SK-N-SH (cell line): ENCODE results near the gene CADM2. TPM values are rescaled to one million over a fixed set of nuclear protein-coding genes. Genes with fewer than 3 reads are reported as not detected.

Experiments
- CTCF ChIA-PET: fragments of 300-600, 350-600 bp; formaldehyde crosslinking; extraction: SDS; loops from one replicate; lab custom pipeline; 2021; lab: Yijun Ruan, JAX
- POLR2A ChIA-PET: fragments of 350-600 bp; sonication (Branson Sonifier 250); formaldehyde crosslinking; extraction: SDS; loops from one replicate; lab custom pipeline; 2020; ENCODE audit warnings: antibody characterized with exemption, inconsistent platforms; lab: Yijun Ruan, JAX
- DNase-seq: peaks from one replicate; pipeline ENCODE4 v3.0.0; 2012
- H2AFZ ChIP-seq: fragments of 200-600 bp; sonication (generic); 2 replicates; pipeline ENCODE4 v1.8.1; 2016; ENCODE audit warnings: antibody characterized with exemption, mild to moderate bottlenecking, low read depth
- H3F3A ChIP-seq: fragments of 200-600 bp; sonication (generic); replicated peaks from 2 replicates; pipeline ENCODE3; 2016; ENCODE audit warnings: antibody characterized with exemption, mild to moderate bottlenecking; ENCODE audit not compliant: insufficient read depth
- H3K27ac ChIP-seq, 2 experiments: fragments of 200-500 bp in 1 of 2; fragments of 200-600 bp in 1 of 2; sonication (Bioruptor generic) in 1 of 2; sonication (generic), shearing (Covaris generic) in 1 of 2; 2 replicates each; pipeline versions ENCODE4 v1.5.1 to v1.6.1; 2014 to 2016; ENCODE audit warnings: low read depth in 2 of 2, inconsistent platforms in 1 of 2, low read length in 1 of 2, mild to moderate bottlenecking in 1 of 2, mixed read lengths in 1 of 2
- H3K27me3 ChIP-seq: fragments of 200-600 bp; sonication (generic), shearing (Covaris generic); 2 replicates; pipeline ENCODE4 v1.6.1; 2016; ENCODE audit warnings: mixed run types; ENCODE audit not compliant: insufficient read depth
- H3K36me3 ChIP-seq, 2 experiments: fragments of 200-500 bp in 1 of 2; fragments of 200-600 bp in 1 of 2; sonication (Bioruptor generic) in 1 of 2; sonication (generic) in 1 of 2; replicated peaks in 1 of 2; 2 replicates each; pipeline versions ENCODE3 to v1.5.1; 2014 to 2016; ENCODE audit warnings: low read length in 1 of 2, mild to moderate bottlenecking in 1 of 2; ENCODE audit not compliant: insufficient read depth in 2 of 2, control insufficient read depth in 1 of 2
- H3K4me1 ChIP-seq, 2 experiments: fragments of 200-500 bp in 1 of 2; fragments of 200-600 bp in 1 of 2; sonication (Bioruptor generic) in 1 of 2; sonication (generic), shearing (Covaris generic) in 1 of 2; 2 replicates each; pipeline versions ENCODE4 v1.5.1 to v1.6.1; 2014 to 2016; ENCODE audit warnings: low read depth in 1 of 2, low read length in 1 of 2, mixed run types in 1 of 2; ENCODE audit not compliant: insufficient read depth in 2 of 2, control insufficient read depth in 1 of 2
- H3K4me2 ChIP-seq: fragments of 200-600 bp; sonication (generic), shearing (Covaris generic); 2 replicates; pipeline ENCODE4 v1.6.1; 2017; ENCODE audit warnings: mixed run types
- H3K4me3 ChIP-seq, 2 experiments: fragments of 200-500 bp in 1 of 2; fragments of 200-600 bp in 1 of 2; sonication (Bioruptor generic) in 1 of 2; sonication (generic), shearing (Covaris generic) in 1 of 2; 2 replicates each; pipeline versions ENCODE4 v1.5.1 to v1.8.1; 2014 to 2016; ENCODE audit warnings: low read depth in 2 of 2, inconsistent platforms in 1 of 2, low read length in 1 of 2, mild to moderate bottlenecking in 1 of 2, mixed read lengths in 1 of 2, moderate library complexity in 1 of 2
- H3K79me2 ChIP-seq: fragments of 200-600 bp; sonication (generic); 2 replicates; pipeline ENCODE4 v1.8.1; 2017; ENCODE audit warnings: mild to moderate bottlenecking; ENCODE audit not compliant: insufficient read depth
- H3K9ac ChIP-seq: fragments of 200-600 bp; sonication (generic); 2 replicates; pipeline ENCODE4 v1.6.1; 2017; ENCODE audit warnings: mixed run types
- H3K9me2 ChIP-seq: fragments of 200-600 bp; sonication (generic); 2 replicates; pipeline ENCODE4 v1.6.1; 2017; ENCODE audit warnings: mixed run types
- H3K9me3 ChIP-seq: fragments of 200-600 bp; sonication (generic); 2 replicates; pipeline ENCODE4 v1.6.1; 2017; ENCODE audit warnings: mixed run types, mild to moderate bottlenecking, moderate library complexity
- H4K20me1 ChIP-seq: fragments of 200-600 bp; sonication (generic); 2 replicates; pipeline ENCODE4 v1.6.1; 2017; ENCODE audit warnings: mild to moderate bottlenecking, mixed run types; ENCODE audit not compliant: insufficient read depth
- EP300 ChIP-seq, 2 experiments: IDR thresholded peaks; 2 replicates each; pipeline versions ENCODE4 v1.4.0 to v1.6.1; 2012; ENCODE audit warnings: borderline replicate concordance in 1 of 2, low read depth in 1 of 2, low read length in 1 of 2
- EZH2phosphoT487 ChIP-seq: fragments of 200-600 bp; sonication (generic); IDR thresholded peaks from 2 replicates; pipeline ENCODE4 v1.6.1; 2017; ENCODE audit warnings: low read depth, mixed run types, mild to moderate bottlenecking, antibody characterized with exemption, moderate library complexity, borderline replicate concordance
- FOSL2 ChIP-seq: IDR thresholded peaks from 2 replicates; pipeline ENCODE4 v1.4.0; 2012; ENCODE audit warnings: low read depth, mild to moderate bottlenecking, moderate library complexity, borderline replicate concordance
- FOXJ3 ChIP-seq: sonication (generic); formaldehyde crosslinking; IDR thresholded peaks from 2 replicates; pipeline ENCODE4 v1.5.1; 2020; ENCODE audit warnings: mild to moderate bottlenecking, missing genetic modification reagents
- FOXM1 ChIP-seq: IDR thresholded peaks from 2 replicates; pipeline ENCODE4 v1.4.0; 2012; ENCODE audit warnings: low read depth, mild to moderate bottlenecking
- GABPA ChIP-seq: IDR thresholded peaks from 2 replicates; pipeline ENCODE4 v1.4.0; 2012; ENCODE audit warnings: low read depth, mild to moderate bottlenecking
- GATA2 ChIP-seq: sonication (generic); formaldehyde crosslinking; IDR thresholded peaks from 2 replicates; pipeline ENCODE4 v1.5.0; 2020; ENCODE audit warnings: mild to moderate bottlenecking, missing genetic modification reagents
- POLR2AphosphoS5 ChIP-seq: IDR thresholded peaks from 2 replicates; pipeline ENCODE4 v1.6.1; 2012; ENCODE audit warnings: low read depth, low read length
- RCOR1 ChIP-seq: fragments of 150-350 bp; IDR thresholded peaks from 2 replicates; pipeline ENCODE4 v1.6.1; 2017; ENCODE audit warnings: antibody characterized with exemption, low read length
- RFX5 ChIP-seq: IDR thresholded peaks from 2 replicates; pipeline ENCODE4 v1.6.1; 2012; ENCODE audit warnings: mild to moderate bottlenecking, improper control_type of control experiment, low read length
- RXRA ChIP-seq: IDR thresholded peaks from 2 replicates; pipeline ENCODE4 v1.4.0; 2012; ENCODE audit warnings: low read depth, mild to moderate bottlenecking, borderline replicate concordance
- TAF1 ChIP-seq: IDR thresholded peaks from 2 replicates; pipeline ENCODE4 v1.6.1; 2012; ENCODE audit warnings: low read depth, mild to moderate bottlenecking, low read length, moderate library complexity, borderline replicate concordance
- TCF12 ChIP-seq: IDR thresholded peaks from 2 replicates; pipeline ENCODE4 v1.4.0; 2012
- TEAD4 ChIP-seq: IDR thresholded peaks from 2 replicates; pipeline ENCODE4 v1.4.0; 2012; ENCODE audit warnings: mild to moderate bottlenecking, borderline replicate concordance; ENCODE audit not compliant: insufficient read depth
- YY1 ChIP-seq: IDR thresholded peaks from 2 replicates; pipeline ENCODE4 v1.4.0; 2012; ENCODE audit warnings: low read depth, mild to moderate bottlenecking
- WGBS: methylation state at CpG from one replicate; pipeline ENCODE4 v1.1.6; 2017; ENCODE audit warnings: low lambda C conversion rate; 5-methylcytosine and 5-hydroxymethylcytosine counted together
- polyA plus RNA-seq, 3 experiments: library from polyadenylated mRNA; depleted of rRNA; stranded (reverse); fragments of >200 nt; gene quantifications; 2 replicates each; pipeline ENCODE4 v1.2.3, GENCODE V29; 2012
- TF ChIP-seq, protein P1 (sequence below): IDR thresholded peaks from 2 replicates; pipeline ENCODE4 v1.4.0; 2012; ENCODE audit warnings: low read depth
- TF ChIP-seq, protein P2 (sequence below): fragments of 150-350 bp; IDR thresholded peaks from 2 replicates; pipeline ENCODE4 v1.6.1; 2016; ENCODE audit warnings: mild to moderate bottlenecking, low read depth, low read length
- TF ChIP-seq, protein P3 (sequence below): fragments of 200-600 bp; sonication (generic); IDR thresholded peaks from 2 replicates; pipeline ENCODE4 v1.6.1; 2017; ENCODE audit warnings: antibody characterized with exemption, mild to moderate bottlenecking, moderate library complexity
- TF ChIP-seq, protein P4 (sequence below): IDR thresholded peaks from 2 replicates; pipeline ENCODE4; 2012

The CADM2 gene
- polyA plus RNA-seq, 1 of the 3 experiments (the other 2 are of a cell fraction) = 0.46 TPM

DNA sequence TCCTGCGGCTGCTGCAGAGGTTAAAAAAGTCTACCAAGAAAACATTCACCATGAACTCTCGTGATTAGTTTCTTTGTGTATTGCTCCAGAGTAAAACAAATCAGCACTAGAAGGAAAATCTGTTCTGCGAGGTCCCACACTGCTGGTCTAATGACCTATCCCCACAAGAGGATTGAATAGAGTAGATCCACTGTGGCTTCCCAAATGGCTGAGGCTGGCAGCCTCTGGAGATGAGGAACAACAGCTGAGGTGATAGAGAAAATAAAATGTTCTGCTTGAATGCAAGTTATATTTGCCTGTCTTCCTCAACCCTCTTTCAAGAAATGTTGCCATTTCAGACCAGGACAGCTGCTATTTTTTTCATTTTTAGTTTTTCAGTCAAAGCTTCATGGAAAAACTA lies 883.3 kb downstream of the CADM2 start:
- no peak overlapping the region for H2AFZ ChIP-seq
- H3K9me3 ChIP-seq = no peaks in the 10 kb centered on the region
- no peak overlapping the region for H3K9ac ChIP-seq
- H3K4me3 ChIP-seq = no peak overlapping the region
- H4K20me1 ChIP-seq = no peaks in the 10 kb centered on the region
- no peak overlapping the region for H3K27ac ChIP-seq
- no peaks in the 10 kb centered on the region for H3F3A ChIP-seq
- TF ChIP-seq GABPA (no peak), RFX5 (no peak), FOXJ3 (CRISPR knock-in tag) (no peak), EP300 (IDR thresholded peaks at IDR 0.05; ENCODE audit: borderline replicate concordance in 1 of 2, low read depth in 1 of 2, low read length in 1 of 2) (no peak), RCOR1 (no peak), TEAD4 (no peak), GATA2 (CRISPR knock-in tag) (no peak), RXRA (no peak), FOSL2 (no peak), EZH2phosphoT487 (no peak)
- TF ChIP-seq, protein P1, sequence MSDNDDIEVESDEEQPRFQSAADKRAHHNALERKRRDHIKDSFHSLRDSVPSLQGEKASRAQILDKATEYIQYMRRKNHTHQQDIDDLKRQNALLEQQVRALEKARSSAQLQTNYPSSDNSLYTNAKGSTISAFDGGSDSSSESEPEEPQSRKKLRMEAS = no peak
- TF ChIP-seq, protein P2, sequence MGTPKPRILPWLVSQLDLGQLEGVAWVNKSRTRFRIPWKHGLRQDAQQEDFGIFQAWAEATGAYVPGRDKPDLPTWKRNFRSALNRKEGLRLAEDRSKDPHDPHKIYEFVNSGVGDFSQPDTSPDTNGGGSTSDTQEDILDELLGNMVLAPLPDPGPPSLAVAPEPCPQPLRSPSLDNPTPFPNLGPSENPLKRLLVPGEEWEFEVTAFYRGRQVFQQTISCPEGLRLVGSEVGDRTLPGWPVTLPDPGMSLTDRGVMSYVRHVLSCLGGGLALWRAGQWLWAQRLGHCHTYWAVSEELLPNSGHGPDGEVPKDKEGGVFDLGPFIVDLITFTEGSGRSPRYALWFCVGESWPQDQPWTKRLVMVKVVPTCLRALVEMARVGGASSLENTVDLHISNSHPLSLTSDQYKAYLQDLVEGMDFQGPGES = no peak
- TF ChIP-seq, protein P3, sequence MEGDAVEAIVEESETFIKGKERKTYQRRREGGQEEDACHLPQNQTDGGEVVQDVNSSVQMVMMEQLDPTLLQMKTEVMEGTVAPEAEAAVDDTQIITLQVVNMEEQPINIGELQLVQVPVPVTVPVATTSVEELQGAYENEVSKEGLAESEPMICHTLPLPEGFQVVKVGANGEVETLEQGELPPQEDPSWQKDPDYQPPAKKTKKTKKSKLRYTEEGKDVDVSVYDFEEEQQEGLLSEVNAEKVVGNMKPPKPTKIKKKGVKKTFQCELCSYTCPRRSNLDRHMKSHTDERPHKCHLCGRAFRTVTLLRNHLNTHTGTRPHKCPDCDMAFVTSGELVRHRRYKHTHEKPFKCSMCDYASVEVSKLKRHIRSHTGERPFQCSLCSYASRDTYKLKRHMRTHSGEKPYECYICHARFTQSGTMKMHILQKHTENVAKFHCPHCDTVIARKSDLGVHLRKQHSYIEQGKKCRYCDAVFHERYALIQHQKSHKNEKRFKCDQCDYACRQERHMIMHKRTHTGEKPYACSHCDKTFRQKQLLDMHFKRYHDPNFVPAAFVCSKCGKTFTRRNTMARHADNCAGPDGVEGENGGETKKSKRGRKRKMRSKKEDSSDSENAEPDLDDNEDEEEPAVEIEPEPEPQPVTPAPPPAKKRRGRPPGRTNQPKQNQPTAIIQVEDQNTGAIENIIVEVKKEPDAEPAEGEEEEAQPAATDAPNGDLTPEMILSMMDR = no peak
- DNase-seq = no peak
- ChIA-PET POLR2A (no interaction called here), CTCF (no interaction called here)
- no peaks in the 10 kb centered on the region for H3K79me2 ChIP-seq
- H3K9me2 ChIP-seq = no peaks in the 10 kb centered on the region
- no peaks in the 10 kb centered on the region for H3K27me3 ChIP-seq
- WGBS = 31% methylated on average over 3 of the region's 3 CpGs
- H3K4me1 ChIP-seq = no peaks in the 10 kb centered on the region; a peak in 1 of 4 replicates
- H3K36me3 ChIP-seq = no peaks in the 10 kb centered on the region
- H3K4me2 ChIP-seq = no peak overlapping the region

DNA sequence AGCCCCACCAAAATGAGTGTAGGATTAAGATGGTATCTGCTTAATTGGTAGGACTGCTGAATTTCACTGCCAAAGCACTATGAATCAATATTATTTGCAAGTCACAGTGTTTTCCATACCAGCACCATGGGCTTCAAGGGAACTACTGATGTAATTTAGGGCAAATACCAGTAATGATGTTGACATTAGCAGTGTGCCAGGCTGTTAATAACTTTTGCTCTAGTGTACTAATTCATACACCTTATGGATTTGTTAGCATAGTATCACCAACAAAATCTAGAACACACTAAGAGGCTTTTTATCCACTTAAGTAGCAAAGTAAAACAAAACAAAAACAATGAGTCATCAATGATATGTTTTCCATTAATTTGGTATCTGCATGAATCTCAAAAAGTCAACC lies 888.2 kb downstream of the CADM2 start:
- Histone ChIP-seq H4K20me1 (no peaks in the 10 kb centered on the region), H3K9me3 (0 out of 2 replicates have a peak, but pooled peaks cover 3% of the 10 kb centered on the region), H3K36me3 (no peaks in the 10 kb centered on the region), H3K9ac (no peak overlapping the region), H3K4me3 (no peak overlapping the region), H3K4me1 (no peaks in the 10 kb centered on the region; a peak in 1 of 4 replicates), H2AFZ (no peak overlapping the region), H3K27me3 (no peaks in the 10 kb centered on the region), H3K79me2 (no peaks in the 10 kb centered on the region), H3K4me2 (no peak overlapping the region), H3K9me2 (no peaks in the 10 kb centered on the region), H3F3A (no peaks in the 10 kb centered on the region), H3K27ac (peak overlapping the region in 1 of 2 experiments; percentile 11; a peak in 1 of 4 replicates)
- DNase-seq = peak; percentile 5
- ChIA-PET CTCF (no interaction called here), POLR2A (no interaction called here)
- no peak for TF ChIP-seq TCF12
- no peak for TF ChIP-seq YY1
- TF ChIP-seq EZH2phosphoT487 = no peak
- TF ChIP-seq FOXM1 = no peak
- no peak for TF ChIP-seq EP300 (IDR thresholded peaks at IDR 0.05; ENCODE audit: borderline replicate concordance in 1 of 2, low read depth in 1 of 2, low read length in 1 of 2)
- no peak for TF ChIP-seq FOSL2
- no peak for TF ChIP-seq GABPA
- no peak for TF ChIP-seq POLR2AphosphoS5
- TF ChIP-seq, protein P4, sequence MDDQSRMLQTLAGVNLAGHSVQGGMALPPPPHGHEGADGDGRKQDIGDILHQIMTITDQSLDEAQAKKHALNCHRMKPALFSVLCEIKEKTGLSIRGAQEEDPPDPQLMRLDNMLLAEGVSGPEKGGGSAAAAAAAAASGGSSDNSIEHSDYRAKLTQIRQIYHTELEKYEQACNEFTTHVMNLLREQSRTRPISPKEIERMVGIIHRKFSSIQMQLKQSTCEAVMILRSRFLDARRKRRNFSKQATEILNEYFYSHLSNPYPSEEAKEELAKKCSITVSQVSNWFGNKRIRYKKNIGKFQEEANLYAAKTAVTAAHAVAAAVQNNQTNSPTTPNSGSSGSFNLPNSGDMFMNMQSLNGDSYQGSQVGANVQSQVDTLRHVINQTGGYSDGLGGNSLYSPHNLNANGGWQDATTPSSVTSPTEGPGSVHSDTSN = no peak
- TF ChIP-seq TAF1 = no peak
